NCI-H1694 treated with DMSO at 0.1 percent for 48 hours (cell line): ENCODE measurements around the gene ERV3-1.
"Not testable (repeated sequence)": the region's sequence is repeated elsewhere in the genome, so short reads cannot be mapped to it uniquely, and the experiment has no call there.

ENCODE experiments used
- DNase-seq: peaks from one replicate; lab custom pipeline; 2025; lab: John Stamatoyannopoulos, UW

ERV3-1 gene

DNA sequence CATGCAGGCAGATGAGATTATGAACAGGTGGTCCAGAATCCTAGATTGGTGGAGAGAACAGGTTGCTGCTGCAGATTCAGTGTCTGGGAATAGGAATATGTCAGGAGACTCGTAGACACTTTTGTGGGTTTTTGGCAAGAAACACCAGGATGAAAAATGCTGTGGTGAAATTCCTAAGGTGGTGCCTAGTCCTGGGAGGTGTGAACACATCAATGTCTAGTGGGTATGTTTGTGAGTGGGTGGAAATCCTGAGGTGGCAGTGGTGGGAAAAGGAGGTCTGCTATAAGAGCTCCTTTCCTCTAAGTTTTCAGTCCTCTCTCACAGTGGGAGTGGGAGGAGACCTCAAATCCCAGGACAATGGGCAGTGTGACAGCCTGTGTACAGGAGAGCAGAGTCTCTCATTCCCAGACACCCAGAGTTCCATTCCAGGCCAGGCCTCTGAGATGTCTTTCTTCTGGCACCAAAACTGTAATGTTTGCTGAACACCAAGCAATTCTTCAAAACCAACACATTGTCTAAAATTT, 5.1 kb downstream of the ERV3-1 start:
- no peak for DNase-seq

DNA sequence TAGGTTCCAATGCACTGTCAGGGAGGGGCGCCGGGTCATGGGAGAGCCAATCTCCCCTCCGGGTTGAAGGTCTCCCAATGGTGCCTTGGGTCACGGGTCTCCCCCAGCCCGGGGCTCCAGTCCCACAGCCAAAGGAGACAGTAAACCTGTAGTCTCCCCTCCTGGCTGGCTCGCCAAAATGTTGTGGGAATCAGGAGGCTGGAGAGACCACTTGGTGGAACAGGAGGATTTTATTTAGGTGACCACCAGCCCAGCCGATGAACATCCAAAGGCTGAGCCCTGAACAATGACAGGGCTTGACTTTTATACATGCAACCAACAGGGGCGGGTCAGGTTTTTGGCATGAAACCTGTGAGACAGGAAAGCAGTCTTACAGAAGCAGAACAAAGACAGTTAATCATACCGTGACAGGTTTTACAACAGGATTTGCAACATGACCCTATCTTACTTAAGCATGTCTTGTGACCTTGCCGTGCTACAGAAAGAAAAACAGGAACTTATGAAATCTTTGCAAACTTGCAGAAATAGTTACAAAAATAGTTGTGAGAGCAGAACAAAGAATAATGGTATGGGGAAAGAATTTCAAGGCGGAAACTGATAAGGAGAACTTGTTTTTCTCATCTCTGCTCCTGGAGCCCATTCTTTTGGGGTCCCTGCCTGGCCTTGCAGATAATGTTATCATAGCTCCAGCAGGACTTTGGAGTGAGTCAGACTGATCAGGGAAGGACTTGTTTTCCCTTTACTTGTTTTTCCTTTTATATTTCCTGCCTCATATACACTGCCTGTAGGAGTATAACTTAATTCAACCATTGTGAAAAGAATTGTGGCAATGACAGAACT, 7.1 kb downstream of the ERV3-1 start:
- DNase-seq = peak; percentile 3

DNA sequence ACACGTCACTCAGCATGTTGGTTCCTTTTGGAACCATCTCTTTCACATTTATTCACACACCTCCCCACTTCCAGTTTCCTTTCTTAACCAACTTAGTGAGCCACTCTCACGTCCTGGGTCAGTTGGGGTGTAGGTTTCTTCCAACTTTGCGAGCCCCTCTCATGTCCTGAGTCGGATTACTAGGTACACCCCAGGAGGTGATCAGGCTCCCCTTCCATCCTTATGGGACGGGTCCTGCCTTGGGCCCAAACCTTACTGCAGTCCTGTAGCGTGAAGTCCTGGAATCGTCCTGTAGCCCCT, 7.7 kb downstream of the ERV3-1 start:
- DNase-seq = no peak

DNA sequence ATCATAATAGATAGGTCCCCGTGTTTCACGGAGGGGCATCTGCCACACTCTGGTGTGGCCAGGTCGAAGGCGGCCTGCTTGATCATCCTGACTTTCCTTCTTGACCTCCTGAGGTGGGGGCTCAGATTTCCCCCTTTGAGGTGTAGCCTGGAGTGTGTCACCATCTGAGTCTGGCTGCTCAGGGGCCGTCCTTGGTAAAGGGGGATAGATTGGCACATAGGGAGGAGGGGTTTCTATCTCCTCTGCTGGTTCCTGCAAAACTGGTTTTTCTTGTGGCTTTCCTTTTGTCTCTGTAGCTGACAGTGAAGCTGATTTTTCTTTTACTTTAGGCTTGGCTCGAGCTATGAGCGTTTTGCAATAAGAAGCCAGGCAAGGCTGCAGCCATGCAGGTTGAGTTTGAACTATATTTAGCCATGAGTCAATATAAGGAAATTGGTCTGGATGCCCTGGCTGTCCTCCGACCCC, 8.5 kb downstream of the ERV3-1 start:
- no peak for DNase-seq

DNA sequence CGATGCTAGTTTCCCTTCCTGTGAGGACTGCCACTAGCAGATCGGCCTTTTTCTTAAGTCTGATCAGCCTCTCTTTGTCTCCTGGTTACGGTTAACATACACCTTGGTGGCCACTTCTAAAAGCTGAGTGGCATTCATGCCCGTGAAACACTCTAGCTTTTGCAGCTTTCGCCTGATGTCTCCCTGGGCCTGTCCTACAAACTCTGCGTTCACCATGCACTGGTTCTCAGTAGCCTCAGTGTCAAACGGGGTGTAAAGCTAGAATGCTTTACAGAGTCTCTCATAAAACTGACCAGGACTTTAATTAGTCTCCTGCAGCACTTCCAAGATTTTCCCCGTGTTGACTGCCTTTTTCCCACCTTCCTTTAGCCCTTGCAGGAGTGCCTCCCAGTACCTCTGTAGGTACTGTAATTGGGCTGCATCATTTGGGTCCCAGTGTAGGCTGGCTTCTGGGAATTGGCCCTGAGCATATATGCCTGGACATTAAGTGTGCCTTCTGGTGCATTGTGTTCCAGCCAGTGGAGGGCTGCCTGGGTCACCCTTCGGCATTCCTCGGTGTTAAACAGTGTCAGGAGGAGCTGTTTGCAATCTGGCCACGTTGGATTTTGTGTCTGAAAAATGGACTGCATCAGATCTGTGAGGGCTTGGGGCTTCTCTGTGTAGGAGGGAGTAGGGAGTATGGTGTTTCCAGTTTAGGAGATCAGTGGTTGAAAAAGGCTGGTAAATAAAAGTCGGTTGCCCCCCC, 9.2 kb downstream of the ERV3-1 start:
- DNase-seq = no peak

DNA sequence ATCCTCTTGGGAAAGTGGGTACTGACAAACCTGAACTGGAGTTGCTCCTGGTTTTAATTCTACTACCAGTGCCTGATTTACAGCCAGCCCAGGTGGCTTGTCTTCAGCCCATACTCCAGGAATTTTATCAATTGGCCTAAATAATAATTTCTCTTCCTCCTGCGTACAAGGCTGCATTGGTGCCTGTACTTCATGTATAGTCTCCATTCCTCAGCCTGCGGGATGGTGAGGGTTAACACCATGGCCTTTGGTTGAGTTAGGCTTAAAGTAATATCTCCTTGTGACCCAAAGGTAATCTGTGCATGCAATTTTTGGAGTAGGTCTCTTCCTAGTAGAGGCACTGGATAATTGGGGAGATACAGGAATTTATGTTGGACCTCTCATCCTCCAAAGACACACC, 10.2 kb downstream of the ERV3-1 start:
- no peak for DNase-seq

DNA sequence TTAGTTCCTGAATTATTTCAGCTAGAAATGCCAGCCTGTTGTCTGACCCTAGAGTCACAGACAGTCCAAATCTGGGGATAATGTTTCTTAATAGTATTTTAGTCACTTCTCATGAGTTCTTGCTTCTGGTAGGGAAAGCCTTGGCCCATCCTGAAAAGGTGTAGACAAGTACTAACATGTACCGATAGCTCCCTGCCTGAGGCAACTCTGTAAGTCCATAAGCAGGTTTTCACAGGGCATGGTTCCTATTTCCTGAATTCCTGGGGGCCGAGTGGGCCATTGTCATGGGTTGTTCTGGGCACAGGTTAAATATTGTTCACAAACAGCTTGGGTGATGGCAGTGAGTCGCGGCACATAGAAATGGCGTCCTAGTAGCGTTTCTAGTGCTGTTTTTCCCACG, 12.6 kb downstream of the ERV3-1 start:
- no peak for DNase-seq

DNA sequence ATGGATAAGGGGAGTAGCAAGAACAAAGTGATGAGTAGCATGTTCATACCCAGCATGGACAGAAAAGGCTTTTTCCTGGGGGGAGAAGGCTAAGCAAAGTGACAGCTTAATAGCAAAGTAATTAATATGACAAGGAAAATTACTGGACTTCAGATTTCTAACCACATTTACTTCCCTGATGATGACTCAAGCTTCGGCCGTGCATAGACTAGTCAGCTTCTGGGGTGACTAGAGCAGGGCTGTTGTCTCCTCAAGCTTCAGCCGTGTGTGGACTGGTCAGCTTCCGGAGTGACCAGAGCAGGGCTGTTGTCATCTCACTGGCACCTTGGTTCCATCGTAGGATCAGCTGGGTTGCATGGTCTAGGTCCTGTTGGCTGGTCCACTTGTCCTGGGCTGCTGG, 13.5 kb downstream of the ERV3-1 start:
- DNase-seq = no peak

DNA sequence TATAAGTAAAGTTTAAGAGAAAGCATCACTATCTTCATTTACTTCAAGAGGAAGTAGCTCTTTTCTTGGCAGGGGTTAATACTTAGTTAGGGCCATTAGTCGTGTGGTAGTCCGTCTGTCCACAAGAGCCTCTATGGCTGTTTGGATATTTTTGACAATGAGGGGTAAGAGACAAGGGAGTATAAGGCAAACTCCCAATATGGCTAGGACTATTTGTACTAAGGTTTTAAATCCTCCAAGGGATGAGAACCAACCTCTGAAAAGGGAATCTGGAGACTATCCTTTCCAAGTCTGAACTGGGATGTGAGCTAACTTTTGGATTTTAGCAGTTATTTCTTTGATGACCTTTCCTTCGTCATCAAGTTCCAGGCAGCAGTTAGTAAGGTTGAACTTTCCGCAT, 15.6 kb downstream of the ERV3-1 start, which contains the start of gene ZNF117:
Gene ZNF117, minus strand, starts transcription at position 101 of the 400 bp plus-strand sequence.
- no peak for DNase-seq

DNA sequence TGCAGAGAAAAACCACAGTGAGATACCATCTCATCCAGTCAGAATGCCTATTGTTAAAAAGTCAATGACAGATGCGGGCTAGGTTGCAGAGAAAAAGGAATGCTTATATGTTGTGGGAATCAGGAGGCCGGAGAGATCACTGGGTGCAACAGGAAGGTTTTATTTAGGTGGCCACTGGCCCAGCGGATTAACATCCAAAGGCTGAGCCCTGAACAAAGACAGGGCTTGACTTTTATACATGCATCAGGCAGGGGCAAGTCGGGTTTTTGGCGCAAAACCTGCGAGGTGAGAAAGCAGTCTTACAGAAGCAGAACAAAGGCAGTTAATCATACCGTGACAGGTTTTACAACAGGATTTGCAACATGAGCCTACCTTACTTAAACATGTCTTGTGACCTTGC, 16.3 kb downstream of the ERV3-1 start:
- DNase-seq = no peak

DNA sequence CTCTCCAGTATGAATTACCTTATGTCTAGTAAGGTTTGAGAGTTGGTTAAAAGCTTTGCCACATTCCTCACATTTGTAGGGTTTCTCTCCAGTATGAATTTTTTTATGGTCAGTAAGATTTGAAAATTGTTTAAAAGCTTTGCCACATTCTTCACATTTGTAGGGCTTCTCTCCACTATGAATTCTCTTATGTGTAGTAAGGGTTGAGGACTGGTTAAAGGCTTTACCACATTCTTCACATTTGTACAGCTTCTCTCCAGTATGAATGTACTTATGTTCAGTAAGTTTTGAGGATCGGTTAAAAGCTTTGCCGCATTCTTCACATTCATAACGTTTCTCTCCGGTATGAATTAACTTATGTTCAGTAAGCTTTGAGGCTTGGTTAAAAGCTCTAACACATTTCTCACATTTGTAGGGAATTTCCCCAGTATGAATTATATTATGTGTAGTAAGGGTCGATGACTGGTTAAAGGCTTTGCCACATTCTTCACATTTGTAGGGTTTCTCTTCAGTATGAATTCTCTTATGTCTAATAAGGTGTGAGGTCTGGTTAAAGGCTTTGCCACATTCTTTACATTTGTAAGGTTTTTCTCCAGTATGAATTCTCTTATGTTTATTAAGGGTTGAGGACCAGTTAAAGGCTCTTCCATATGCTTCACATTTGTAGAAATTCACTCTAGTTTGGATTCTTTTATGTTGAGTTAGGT, 27.8 kb downstream of the ERV3-1 start:
- no peak for DNase-seq

DNA sequence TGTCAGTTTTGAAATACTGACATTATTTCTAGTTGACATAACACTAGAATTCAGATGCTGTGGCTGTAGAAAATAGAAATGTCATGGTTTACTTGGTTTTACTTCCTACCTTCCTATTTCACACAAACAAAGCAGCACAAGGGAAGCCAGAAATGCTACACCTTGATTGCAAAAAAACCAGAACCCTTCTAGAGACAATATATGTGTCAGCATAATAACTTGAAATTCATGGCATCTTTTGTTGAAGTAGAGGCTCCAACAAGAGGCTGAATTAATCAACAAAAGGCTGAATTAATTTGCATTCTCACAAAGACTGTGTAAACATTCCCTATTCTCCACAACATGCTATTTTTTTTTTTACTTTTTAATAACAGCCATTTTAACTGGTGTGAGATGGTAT, 40.9 kb downstream of the ERV3-1 start:
- no peak for DNase-seq

DNA sequence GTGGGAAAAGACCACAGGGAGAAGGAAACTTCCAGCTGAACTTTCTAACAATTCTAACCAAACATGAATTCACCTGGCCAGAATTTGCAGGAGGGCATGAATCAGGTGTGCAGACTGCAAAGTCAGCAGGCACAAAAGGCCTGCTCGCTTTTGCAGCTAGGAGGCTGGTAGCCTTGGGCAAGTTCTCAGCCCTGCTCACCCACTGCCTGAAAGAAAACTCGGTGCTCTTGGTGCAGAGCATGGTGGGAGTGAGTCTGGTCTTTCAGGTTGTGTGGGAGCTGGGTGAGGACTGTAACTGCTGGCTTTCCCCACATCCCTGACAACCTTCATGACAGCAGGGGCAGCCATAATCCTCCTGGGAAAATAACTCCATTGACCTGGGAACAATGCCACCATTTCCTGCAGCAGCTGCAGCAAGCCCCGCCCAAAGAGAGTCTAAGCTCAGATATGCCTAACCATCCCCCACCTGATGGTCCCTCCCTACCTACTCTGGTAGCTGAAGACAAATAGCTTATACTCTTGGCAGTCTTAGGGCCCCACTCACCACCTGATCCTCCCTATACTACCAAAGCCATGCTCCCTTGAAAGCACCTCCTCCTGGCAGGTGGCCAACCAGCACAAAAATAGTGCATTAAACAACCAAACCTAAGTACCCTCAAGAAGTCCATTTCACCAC, 47.3 kb downstream of the ERV3-1 start:
- no peak for DNase-seq

DNA sequence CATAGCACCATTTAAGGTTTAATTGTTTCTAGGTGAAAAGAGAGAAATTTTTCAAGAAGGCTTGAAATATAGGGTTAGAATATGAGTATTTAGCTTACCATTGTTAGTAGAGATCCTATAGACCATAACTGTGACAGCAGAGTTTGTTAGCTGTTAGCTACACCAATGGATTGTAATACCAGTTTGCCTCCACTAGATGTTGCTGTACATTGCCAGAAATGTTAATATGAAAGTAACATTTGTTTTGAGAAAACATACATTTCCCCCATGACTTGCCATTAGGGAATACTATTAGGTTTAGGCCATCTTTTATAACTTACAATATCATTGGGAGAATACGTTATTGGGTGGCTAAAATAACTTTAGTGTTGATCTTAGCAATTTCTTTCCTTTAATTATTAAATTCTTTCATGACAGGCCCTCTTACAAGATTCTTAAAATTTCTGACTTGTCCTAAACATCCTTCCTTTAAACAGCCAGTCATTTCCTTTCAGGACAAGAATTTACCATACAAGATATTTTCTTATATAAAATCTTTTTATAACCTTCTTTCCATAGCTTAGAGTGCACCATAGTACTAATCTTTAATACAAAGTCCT, 55.1 kb downstream of the ERV3-1 start:
- DNase-seq = peak; percentile 73

DNA sequence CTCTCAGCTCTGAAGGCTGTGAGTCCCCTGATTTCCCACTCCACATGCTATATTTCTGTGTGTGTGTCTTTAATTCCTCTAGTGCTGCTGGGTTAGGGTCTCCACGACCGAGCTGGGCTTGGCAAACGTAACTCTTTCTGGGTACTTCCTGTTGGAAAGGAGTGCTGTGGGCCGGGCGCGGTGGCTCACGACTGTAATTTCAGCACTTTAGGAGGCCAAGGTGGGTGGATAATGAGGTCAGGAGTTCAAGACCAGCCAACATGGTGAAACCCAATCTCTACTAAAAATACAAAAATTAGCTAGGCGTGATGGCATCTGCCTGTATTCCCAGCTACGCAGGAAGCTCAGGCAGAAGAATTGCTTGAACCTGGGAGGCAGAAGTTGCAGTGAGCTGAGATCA, 55.8 kb downstream of the ERV3-1 start:
- DNase-seq = not testable (repeated sequence)

DNA sequence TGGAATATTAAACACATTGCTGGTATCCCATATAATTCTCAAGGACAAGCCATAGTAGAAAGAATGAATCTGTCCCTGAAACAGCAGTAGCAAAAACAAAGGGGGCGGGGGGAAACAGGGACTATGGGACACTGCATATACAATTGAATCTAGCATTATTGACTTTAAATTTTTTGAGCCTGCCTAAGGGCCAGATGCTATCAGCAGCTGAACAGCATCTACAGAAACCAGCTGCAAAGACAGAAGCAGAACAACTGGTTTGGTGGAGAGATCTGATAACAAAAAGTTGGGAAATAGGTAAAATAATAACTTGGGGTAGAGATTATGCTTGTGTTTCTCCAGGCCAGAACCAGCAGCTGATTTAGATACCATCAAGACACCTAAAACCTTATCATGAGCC, 57.7 kb downstream of the ERV3-1 start:
- DNase-seq = not testable (repeated sequence)

DNA sequence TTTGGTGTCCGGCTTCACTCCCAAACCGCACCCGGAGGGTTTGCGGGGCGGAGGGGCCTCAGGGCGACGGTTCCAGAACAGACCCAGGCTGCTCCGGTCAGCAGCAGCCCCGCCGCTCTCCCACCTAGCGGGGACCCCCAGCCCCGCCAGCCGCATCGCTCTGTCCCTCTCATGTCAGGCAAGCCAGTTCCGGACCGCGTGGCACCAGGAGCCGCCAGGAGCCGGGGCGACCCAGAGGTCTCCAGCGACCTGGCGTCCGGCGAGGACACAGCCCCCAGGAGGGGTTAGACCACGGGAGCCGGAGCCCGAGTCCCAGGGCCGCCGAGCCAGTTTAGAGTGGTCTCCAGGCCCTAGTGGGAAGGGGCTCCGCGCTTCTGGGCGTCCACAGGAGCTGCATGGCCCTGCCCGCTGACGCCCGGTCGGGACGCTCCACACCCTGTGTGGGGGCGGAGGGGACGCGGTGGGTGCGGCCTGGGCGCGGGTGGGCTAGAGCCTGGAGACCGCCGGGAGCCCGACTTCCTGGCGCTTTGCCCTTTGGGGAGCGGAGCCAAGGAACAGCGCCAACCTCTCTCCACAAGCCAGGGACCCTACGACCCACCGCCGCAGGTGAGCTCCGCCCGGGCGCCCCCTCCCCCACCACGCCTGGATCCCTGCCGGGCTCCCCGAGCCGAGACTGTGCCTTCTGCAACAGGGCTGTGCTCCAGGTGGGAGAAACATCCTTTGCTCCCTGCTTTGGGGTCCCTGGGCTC, 59.1 kb downstream of the ERV3-1 start:
- no peak for DNase-seq

DNA sequence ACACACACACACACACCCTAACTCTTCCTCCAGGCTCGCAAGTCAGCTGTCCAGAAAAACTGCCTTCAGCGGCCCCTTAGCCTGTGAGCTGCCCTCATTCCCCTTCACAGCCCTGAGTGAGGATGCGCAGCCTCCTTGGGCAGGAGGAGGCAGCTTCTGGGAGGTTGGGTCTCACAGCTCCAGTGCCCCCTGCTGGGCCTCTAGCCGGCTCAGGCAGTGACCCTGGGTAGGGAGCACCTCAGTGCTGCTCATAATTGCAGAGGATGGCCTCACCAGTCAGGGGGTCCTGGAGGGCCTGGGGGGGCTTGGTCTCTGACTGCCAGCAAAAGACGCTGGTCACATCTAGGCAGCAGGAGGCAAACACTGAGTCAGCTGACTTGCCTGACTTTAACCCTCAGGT, 59.7 kb downstream of the ERV3-1 start:
- DNase-seq = no peak

DNA sequence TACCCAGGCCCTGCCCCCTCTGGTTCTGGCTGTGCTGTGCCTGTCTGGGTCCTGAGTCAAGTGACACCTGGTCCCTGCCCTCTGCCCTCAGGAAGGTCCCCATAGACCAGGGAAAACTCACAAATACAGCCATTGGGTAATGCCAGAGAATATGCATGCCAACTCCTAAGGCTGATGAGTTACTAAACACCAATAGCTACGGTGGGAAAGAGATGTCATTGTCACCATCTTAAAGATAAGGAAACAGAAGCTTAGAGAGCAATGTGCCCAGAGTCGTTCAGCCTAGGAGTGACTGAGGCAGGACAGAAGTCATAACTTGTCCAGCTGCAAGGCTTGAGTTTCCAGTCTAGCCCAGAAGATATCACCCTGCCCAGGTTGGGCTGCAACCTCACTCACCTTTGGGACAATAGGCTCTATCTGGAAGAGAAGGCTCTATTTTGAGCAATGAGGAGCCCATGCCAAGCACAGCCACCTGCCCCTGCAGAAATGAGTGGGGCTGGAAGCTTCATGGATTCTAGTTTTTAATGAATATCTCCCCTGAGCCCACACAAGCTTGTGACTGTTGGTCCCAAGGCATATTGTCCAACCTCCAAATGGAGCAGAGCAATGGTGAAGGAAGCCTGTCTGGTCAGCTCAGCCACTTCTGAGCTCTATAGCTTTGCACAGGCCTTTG, 60.8 kb downstream of the ERV3-1 start:
- no peak for DNase-seq
